Loucy (cell line): ENCODE measurements around the gene ABCA3.

Source experiments
- EZH2phosphoT487 ChIP-seq: fragments of 200-600 bp; IDR thresholded peaks from 2 replicates; pipeline ENCODE4 v1.6.1; 2018; ENCODE audit warnings: antibody characterized with exemption, mild to moderate bottlenecking, moderate library complexity, borderline replicate concordance
- TF ChIP-seq, protein P1 (sequence below): fragments of 200-600 bp; sonication (generic); conservative IDR thresholded peaks from 2 replicates; pipeline ENCODE4 v1.5.1; 2014; ENCODE audit warnings: mild to moderate bottlenecking, antibody characterized with exemption, low read length

GRCh38 chr16:2252806-2253148 is 87.8 kb downstream of the ABCA3 start:
- TF ChIP-seq, protein P1, sequence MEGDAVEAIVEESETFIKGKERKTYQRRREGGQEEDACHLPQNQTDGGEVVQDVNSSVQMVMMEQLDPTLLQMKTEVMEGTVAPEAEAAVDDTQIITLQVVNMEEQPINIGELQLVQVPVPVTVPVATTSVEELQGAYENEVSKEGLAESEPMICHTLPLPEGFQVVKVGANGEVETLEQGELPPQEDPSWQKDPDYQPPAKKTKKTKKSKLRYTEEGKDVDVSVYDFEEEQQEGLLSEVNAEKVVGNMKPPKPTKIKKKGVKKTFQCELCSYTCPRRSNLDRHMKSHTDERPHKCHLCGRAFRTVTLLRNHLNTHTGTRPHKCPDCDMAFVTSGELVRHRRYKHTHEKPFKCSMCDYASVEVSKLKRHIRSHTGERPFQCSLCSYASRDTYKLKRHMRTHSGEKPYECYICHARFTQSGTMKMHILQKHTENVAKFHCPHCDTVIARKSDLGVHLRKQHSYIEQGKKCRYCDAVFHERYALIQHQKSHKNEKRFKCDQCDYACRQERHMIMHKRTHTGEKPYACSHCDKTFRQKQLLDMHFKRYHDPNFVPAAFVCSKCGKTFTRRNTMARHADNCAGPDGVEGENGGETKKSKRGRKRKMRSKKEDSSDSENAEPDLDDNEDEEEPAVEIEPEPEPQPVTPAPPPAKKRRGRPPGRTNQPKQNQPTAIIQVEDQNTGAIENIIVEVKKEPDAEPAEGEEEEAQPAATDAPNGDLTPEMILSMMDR = no peak
- TF ChIP-seq EZH2phosphoT487 = no peak
